Measurements from ENCODE around the gene DCC.

- TF ChIP-seq, protein P1, sequence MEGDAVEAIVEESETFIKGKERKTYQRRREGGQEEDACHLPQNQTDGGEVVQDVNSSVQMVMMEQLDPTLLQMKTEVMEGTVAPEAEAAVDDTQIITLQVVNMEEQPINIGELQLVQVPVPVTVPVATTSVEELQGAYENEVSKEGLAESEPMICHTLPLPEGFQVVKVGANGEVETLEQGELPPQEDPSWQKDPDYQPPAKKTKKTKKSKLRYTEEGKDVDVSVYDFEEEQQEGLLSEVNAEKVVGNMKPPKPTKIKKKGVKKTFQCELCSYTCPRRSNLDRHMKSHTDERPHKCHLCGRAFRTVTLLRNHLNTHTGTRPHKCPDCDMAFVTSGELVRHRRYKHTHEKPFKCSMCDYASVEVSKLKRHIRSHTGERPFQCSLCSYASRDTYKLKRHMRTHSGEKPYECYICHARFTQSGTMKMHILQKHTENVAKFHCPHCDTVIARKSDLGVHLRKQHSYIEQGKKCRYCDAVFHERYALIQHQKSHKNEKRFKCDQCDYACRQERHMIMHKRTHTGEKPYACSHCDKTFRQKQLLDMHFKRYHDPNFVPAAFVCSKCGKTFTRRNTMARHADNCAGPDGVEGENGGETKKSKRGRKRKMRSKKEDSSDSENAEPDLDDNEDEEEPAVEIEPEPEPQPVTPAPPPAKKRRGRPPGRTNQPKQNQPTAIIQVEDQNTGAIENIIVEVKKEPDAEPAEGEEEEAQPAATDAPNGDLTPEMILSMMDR (IDR thresholded peaks at IDR 0.05), result no peak
- no peak for TF ChIP-seq ELF4 (CRISPR knock-in tag; IDR thresholded peaks at IDR 0.05; ENCODE audit: low read depth)
- TF ChIP-seq RELA (CRISPR knock-in tag; IDR thresholded peaks at IDR 0.05; ENCODE audit: borderline replicate concordance), result no peak
- TF ChIP-seq FOXP1 (CRISPR knock-in tag; IDR thresholded peaks at IDR 0.05; ENCODE audit: borderline replicate concordance), result no peak
- TF ChIP-seq, protein P2, sequence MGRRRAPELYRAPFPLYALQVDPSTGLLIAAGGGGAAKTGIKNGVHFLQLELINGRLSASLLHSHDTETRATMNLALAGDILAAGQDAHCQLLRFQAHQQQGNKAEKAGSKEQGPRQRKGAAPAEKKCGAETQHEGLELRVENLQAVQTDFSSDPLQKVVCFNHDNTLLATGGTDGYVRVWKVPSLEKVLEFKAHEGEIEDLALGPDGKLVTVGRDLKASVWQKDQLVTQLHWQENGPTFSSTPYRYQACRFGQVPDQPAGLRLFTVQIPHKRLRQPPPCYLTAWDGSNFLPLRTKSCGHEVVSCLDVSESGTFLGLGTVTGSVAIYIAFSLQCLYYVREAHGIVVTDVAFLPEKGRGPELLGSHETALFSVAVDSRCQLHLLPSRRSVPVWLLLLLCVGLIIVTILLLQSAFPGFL (CRISPR knock-in tag; IDR thresholded peaks at IDR 0.05; ENCODE audit: borderline replicate concordance), result no peak
- no peak for TF ChIP-seq NFE2L1 (CRISPR knock-in tag; IDR thresholded peaks at IDR 0.05)
- TF ChIP-seq, protein P3, sequence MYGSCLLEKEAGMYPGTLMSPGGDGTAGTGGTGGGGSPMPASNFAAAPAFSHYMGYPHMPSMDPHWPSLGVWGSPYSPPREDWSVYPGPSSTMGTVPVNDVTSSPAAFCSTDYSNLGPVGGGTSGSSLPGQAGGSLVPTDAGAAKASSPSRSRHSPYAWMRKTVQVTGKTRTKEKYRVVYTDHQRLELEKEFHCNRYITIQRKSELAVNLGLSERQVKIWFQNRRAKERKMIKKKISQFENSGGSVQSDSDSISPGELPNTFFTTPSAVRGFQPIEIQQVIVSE (CRISPR knock-in tag; IDR thresholded peaks at IDR 0.05; ENCODE audit: borderline replicate concordance), result no peak
- TF ChIP-seq FOXK1 (CRISPR knock-in tag; IDR thresholded peaks at IDR 0.05), result no peak
- no peak for TF ChIP-seq E2F5 (CRISPR knock-in tag; IDR thresholded peaks at IDR 0.05)
These were observed 693.1 kb downstream of the DCC start for GRCh38 chr18:53033128-53033527.
